A673 (cell line): Measurements from ENCODE around the gene ANO7. TPM values are rescaled to one million over a fixed set of nuclear protein-coding genes. Genes with fewer than 3 reads are reported as not detected.

Experiments
- BruUV-seq: library from RNA; stranded (reverse); fragments of 400-500 nt; replicated peaks from 2 replicates; lab custom pipeline; 2021; lab: Mats Ljungman, UMichigan
- CTCF ChIA-PET: fragments of 300-600 bp; sonication (Branson Sonifier 250); formaldehyde crosslinking; loops from one replicate; lab custom pipeline; 2022; ENCODE audit warnings: antibody characterized with exemption; lab: Charles Lee
- POLR2A ChIA-PET: fragments of 300-600 bp; sonication (Branson Sonifier 250); formaldehyde crosslinking; loops from one replicate; lab custom pipeline; 2022; ENCODE audit warnings: antibody characterized with exemption; ENCODE audit not compliant: low non-redundant PET; lab: Charles Lee
- DNase-seq: peaks from one replicate; pipeline ENCODE4 v3.0.0-alpha.2; 2015; ENCODE audit warnings: low spot score
- H3K27ac ChIP-seq: fragments of 200-600 bp; sonication (generic); 2 replicates; pipeline ENCODE4 v1.5.1; 2016; ENCODE audit warnings: mixed run types, low read depth, mild to moderate bottlenecking, mixed read lengths, antibody characterized with exemption, low read length; ENCODE audit not compliant: poor library complexity, severe bottlenecking
- H3K27me3 ChIP-seq: fragments of 200-600 bp; sonication (generic); replicated peaks from 2 replicates; pipeline ENCODE4 v1.6.1; 2017; ENCODE audit warnings: mixed run types, low read depth, mild to moderate bottlenecking, mixed read lengths, antibody characterized with exemption, low read length; ENCODE audit not compliant: insufficient read depth, poor library complexity
- H3K36me3 ChIP-seq: fragments of 200-600 bp; sonication (generic); 2 replicates; pipeline ENCODE4 v1.6.1; 2016; ENCODE audit warnings: mixed run types, mild to moderate bottlenecking, mixed read lengths, antibody characterized with exemption, low read length; ENCODE audit not compliant: insufficient read depth, poor library complexity, severe bottlenecking
- H3K4me1 ChIP-seq: fragments of 200-600 bp; sonication (generic); 2 replicates; pipeline ENCODE4 v1.6.1; 2017; ENCODE audit warnings: mixed run types, mild to moderate bottlenecking, mixed read lengths, antibody characterized with exemption, low read length; ENCODE audit not compliant: insufficient read depth, poor library complexity, severe bottlenecking
- H3K4me3 ChIP-seq: fragments of 200-600 bp; sonication (generic); 2 replicates; pipeline ENCODE4 v1.5.1; 2016; ENCODE audit warnings: low read depth, mixed run types, mild to moderate bottlenecking, mixed read lengths, low read length; ENCODE audit not compliant: poor library complexity, severe bottlenecking
- H3K9me3 ChIP-seq: fragments of 200-600 bp; sonication (generic); 2 replicates; pipeline ENCODE4 v1.6.1; 2016; ENCODE audit warnings: mixed run types, low read depth, mild to moderate bottlenecking, mixed read lengths, antibody characterized with exemption, low read length; ENCODE audit not compliant: poor library complexity, severe bottlenecking
- EZH2 ChIP-seq: fragments of 200-600 bp; sonication (generic); IDR thresholded peaks from 2 replicates; pipeline ENCODE4 v1.6.1; 2017; ENCODE audit warnings: borderline replicate concordance, low read depth, mild to moderate bottlenecking, mixed read lengths, antibody characterized with exemption, low read length; ENCODE audit not compliant: poor library complexity, severe bottlenecking
- intact Hi-C: fragments of 100-400 bp; cut with micrococcal nuclease; formaldehyde crosslinking; loops from one replicate; pipeline ENCODE4 v1.10.0; 2022; ENCODE audit not compliant: unreplicated experiment
- total RNA-seq: library from RNA; stranded (reverse); gene quantifications from 2 replicates; pipeline ENCODE4 v1.2.3, GENCODE V29; 2021
- TF ChIP-seq, protein P1 (sequence below): fragments of 300-800, 200-600 bp; sonication (generic); conservative IDR thresholded peaks from 2 replicates; pipeline ENCODE4 v1.5.1; 2017; ENCODE audit warnings: low read depth, mild to moderate bottlenecking, antibody characterized with exemption, low read length, moderate library complexity, mixed read lengths

The ANO7 gene
- total RNA-seq, 1 experiment from 2014 or later, result 0.45 TPM

GRCh38 chr2:241184901-241185300, 3.6 kb upstream of the ANO7 start:
- ChIA-PET CTCF (no interaction called here), POLR2A (no interaction called here)
- Histone ChIP-seq H3K36me3 (no peaks in the 10 kb centered on the region), H3K27ac (no peak overlapping the region), H3K4me3 (no peak overlapping the region), H3K9me3 (no peaks in the 10 kb centered on the region), H3K4me1 (no peaks in the 10 kb centered on the region), H3K27me3 (no peaks in the 10 kb centered on the region)
- no TSS peak for BruUV-seq
- intact Hi-C loops, result no loop called here
- DNase-seq, result no peak
- no peak for TF ChIP-seq EZH2
- TF ChIP-seq, protein P1, sequence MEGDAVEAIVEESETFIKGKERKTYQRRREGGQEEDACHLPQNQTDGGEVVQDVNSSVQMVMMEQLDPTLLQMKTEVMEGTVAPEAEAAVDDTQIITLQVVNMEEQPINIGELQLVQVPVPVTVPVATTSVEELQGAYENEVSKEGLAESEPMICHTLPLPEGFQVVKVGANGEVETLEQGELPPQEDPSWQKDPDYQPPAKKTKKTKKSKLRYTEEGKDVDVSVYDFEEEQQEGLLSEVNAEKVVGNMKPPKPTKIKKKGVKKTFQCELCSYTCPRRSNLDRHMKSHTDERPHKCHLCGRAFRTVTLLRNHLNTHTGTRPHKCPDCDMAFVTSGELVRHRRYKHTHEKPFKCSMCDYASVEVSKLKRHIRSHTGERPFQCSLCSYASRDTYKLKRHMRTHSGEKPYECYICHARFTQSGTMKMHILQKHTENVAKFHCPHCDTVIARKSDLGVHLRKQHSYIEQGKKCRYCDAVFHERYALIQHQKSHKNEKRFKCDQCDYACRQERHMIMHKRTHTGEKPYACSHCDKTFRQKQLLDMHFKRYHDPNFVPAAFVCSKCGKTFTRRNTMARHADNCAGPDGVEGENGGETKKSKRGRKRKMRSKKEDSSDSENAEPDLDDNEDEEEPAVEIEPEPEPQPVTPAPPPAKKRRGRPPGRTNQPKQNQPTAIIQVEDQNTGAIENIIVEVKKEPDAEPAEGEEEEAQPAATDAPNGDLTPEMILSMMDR, result no peak

DNA sequence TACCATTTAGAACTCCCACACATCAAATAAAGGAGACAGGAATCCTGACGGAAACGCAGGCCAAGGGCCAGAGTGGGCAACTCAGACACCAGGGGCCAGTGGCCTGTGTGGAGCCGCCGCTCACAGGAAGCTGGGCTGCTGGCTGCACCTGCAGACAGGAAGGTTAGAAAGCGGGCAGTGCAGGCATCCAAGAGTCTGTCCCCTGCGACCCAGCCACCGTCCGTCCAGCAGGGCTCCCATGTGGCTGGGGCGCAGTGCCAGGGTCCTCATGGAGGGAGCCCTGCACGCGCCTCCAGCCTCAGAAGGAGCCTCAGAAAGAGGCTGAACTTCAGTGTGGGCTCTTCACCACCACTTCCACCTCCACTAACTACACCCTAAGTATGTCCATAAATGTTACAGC, 2.5 kb upstream of the ANO7 start:
- intact Hi-C loops, result no loop called here
- POLR2A ChIA-PET, result no interaction called here
- TF ChIP-seq, protein P1, result no peak
- TF ChIP-seq EZH2, result no peak
- no peak for DNase-seq
- BruUV-seq, result no TSS peak
- Histone ChIP-seq H3K4me3 (no peak overlapping the region), H3K27me3 (no peaks in the 10 kb centered on the region), H3K9me3 (no peaks in the 10 kb centered on the region), H3K27ac (no peak overlapping the region), H3K4me1 (no peaks in the 10 kb centered on the region), H3K36me3 (no peaks in the 10 kb centered on the region)
- CTCF ChIA-PET, result no interaction called here

GRCh38 chr2:241187101-241187917, 1.2 kb upstream of the ANO7 start:
- BruUV-seq, result no TSS peak
- CTCF ChIA-PET, result no interaction called here
- Histone ChIP-seq H3K27me3 (no peaks in the 10 kb centered on the region), H3K4me1 (no peaks in the 10 kb centered on the region), H3K4me3 (no peak overlapping the region), H3K27ac (no peak overlapping the region), H3K9me3 (no peaks in the 10 kb centered on the region), H3K36me3 (no peaks in the 10 kb centered on the region)
- DNase-seq, result peak; percentile 21
- intact Hi-C loops, result no loop called here
- TF ChIP-seq EZH2, result no peak
- TF ChIP-seq, protein P1, result no peak
- POLR2A ChIA-PET, result no interaction called here
